Measurements from ENCODE around the gene CST3. TPM values are rescaled to one million over a fixed set of nuclear protein-coding genes. Genes with fewer than 3 reads are reported as not detected.
"Not testable (repeated sequence)": the region's sequence is repeated elsewhere in the genome, so short reads cannot be mapped to it uniquely, and the experiment has no call there.

Gene CST3
- total RNA-seq, 3 donors from 2014 or later: 763 to 916 (median 852) TPM

- TF ChIP-seq CTCF (IDR thresholded peaks at IDR 0.05): no peak
- Histone ChIP-seq H3K4me3 (no peak overlapping the region), H3K9me3 (no peaks in the 10 kb centered on the region), H3K4me1 (ENCODE audit: low read depth) (peaks cover under 1% of the 10 kb centered on the region), H3K36me3 (ENCODE audit: low read depth) (no peaks in the 10 kb centered on the region)
- DNase-seq (no peak), ATAC-seq (no peak)
- intact Hi-C loops (cut with DNase I, micrococcal nuclease): no loop called here
Measured at GRCh38 chr20:23624324-23624691, 13.4 kb downstream of the CST3 start.

DNA sequence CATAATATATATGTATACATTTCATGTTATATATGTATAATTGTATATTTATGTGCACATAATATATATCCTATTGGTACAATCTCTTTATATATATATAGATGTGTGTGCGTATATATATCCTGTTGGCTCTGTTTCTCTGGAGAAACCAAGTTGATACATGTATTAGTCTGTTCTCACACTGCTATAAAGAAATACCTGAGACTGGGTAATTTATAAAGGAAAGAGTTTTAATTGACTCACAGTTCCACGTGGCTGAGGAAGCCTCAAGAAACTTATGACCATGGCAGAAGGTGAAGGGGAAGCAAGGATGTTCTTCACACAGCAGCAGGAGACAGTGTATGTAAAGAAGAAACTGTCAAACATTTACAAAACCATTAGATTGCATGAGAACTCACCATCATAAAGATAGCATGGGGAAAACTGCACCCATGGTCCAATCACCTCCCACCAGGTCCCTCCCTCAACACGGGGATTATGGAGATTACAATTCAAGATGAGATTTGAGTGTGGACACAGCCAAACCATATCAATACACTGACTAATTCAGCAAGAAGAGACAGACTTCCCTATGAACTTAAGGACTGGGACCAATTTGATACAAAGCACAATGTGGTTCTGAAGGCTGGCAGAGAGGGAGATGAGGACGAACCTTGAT, 14.0 kb downstream of the CST3 start:
- no peak for DNase-seq
- Histone ChIP-seq H3K4me3 (no peak overlapping the region), H3K4me1 (ENCODE audit: low read depth) (no peaks in the 10 kb centered on the region), H3K9me3 (no peaks in the 10 kb centered on the region), H3K36me3 (ENCODE audit: low read depth) (no peaks in the 10 kb centered on the region)
- no peak for TF ChIP-seq CTCF (IDR thresholded peaks at IDR 0.05)
- ATAC-seq: no peak
- intact Hi-C loops (cut with DNase I, micrococcal nuclease): no loop called here

GRCh38 chr20:23622839-23623343, 14.9 kb downstream of the CST3 start:
- no peaks in the 10 kb centered on the region for H3K9me3 ChIP-seq
- TF ChIP-seq CTCF (IDR thresholded peaks at IDR 0.05): no peak
- intact Hi-C loops (cut with DNase I, micrococcal nuclease): no loop called here
- ATAC-seq (peak; percentile 94), DNase-seq (peak; percentile 53 to 72 (median 62))
- H3K4me3 ChIP-seq: no peak overlapping the region
- H3K4me1 ChIP-seq (ENCODE audit: low read depth): no peaks in the 10 kb centered on the region
- no peaks in the 10 kb centered on the region for H3K36me3 ChIP-seq (ENCODE audit: low read depth)

GRCh38 chr20:23622401-23622800, 15.4 kb downstream of the CST3 start:
- H3K4me3 ChIP-seq; ATAC-seq; DNase-seq; H3K4me1 ChIP-seq (ENCODE audit: low read depth); H3K9me3 ChIP-seq; intact Hi-C loops (cut with DNase I, micrococcal nuclease); H3K36me3 ChIP-seq (ENCODE audit: low read depth): not testable (repeated sequence)

- ATAC-seq; intact Hi-C loops (cut with DNase I, micrococcal nuclease); H3K4me1 ChIP-seq (ENCODE audit: low read depth); H3K4me3 ChIP-seq; DNase-seq; H3K36me3 ChIP-seq (ENCODE audit: low read depth); H3K9me3 ChIP-seq: not testable (repeated sequence)
Measured at GRCh38 chr20:23620670-23621386, 16.9 kb downstream of the CST3 start.

GRCh38 chr20:23614163-23614562, 23.6 kb downstream of the CST3 start:
- DNase-seq (no peak), ATAC-seq (no peak)
- Histone ChIP-seq H3K9me3 (no peaks in the 10 kb centered on the region), H3K4me3 (no peak overlapping the region), H3K4me1 (ENCODE audit: low read depth) (no peaks in the 10 kb centered on the region), H3K36me3 (ENCODE audit: low read depth) (no peaks in the 10 kb centered on the region)
- intact Hi-C loops (cut with DNase I, micrococcal nuclease): no loop called here
- no peak for TF ChIP-seq CTCF (IDR thresholded peaks at IDR 0.05)
